Upper lobe of right lung (tissue), 1 donor: ENCODE results near the gene APEX2. TPM values are rescaled to one million over a fixed set of nuclear protein-coding genes. Genes with fewer than 3 reads are reported as not detected.

Source experiments
- ATAC-seq: fragments of 200-7000 bp; cut with Tn5 transposase; one replicate; pipeline ENCODE4 v1.9.1; 2020; ENCODE audit warnings: mild to moderate bottlenecking, moderate library complexity
- DNase-seq: peaks from one replicate; pipeline ENCODE4 v3.0.0-alpha.2; 2020
- H3K27ac ChIP-seq: fragments of 200-600 bp; one replicate; pipeline ENCODE4 v1.8.0; 2022
- H3K27me3 ChIP-seq: fragments of 200-600 bp; one replicate; pipeline ENCODE4 v1.8.0; 2022; ENCODE audit warnings: mild to moderate bottlenecking
- H3K36me3 ChIP-seq: fragments of 200-600 bp; one replicate; pipeline ENCODE4 v1.8.0; 2022
- H3K4me1 ChIP-seq: fragments of 200-600 bp; one replicate; pipeline ENCODE4 v1.8.0; 2022
- H3K4me3 ChIP-seq: fragments of 200-600 bp; one replicate; pipeline ENCODE4 v1.8.0; 2022; ENCODE audit warnings: mild to moderate bottlenecking
- H3K9me3 ChIP-seq: fragments of 200-600 bp; one replicate; pipeline ENCODE4 v1.8.0; 2022
- intact Hi-C: fragments of 100-400 bp; cut with DNase I; formaldehyde crosslinking; loops from one replicate; pipeline ENCODE4 v1.11.0; 2022
- total RNA-seq: library from RNA; stranded (reverse); fragmentation: NEBNext Ultra II Directional; extraction: Animal tissue kit (Norgen Biotek cat#: 25700); gene quantifications from one replicate; pipeline ENCODE4 v1.2.1, GENCODE V29; 2021
- TF ChIP-seq, protein P1 (sequence below): fragments of 200-600 bp; IDR thresholded peaks from one replicate; pipeline ENCODE4 v1.8.0; 2022; ENCODE audit warnings: antibody characterized with exemption
- donor health status: DM: no; HTN: yes; CAD: no; lungs with severe emphysema.

Gene APEX2
- total RNA-seq, 1 donor from 2014 or later, result 10.5 TPM

DNA sequence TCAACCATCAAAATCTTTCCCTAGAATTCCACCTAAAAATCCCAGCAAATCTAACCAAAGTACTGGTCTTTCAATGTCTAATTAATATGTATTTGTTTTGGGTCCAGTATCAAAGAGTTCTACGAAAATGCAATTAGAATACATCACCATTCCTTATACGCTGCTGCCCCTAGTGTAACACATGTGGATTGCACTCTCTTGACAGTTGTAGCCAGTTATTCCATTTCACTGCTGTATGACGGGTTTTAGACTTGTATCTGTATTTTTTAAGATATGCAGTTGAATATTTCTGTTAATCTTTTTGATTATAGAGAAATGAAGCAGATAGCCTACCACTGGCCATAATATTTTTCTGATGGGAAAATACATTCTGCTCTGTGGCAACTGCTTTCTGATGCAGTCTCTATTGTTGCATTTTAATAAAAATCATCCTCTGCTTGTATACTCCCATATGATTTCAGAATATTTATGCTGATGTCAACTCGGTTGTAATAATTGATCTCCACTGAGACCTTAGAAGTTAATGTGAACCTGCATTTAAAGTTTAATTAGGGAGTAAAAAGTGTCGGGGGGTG lies 57.6 kb downstream of the APEX2 start:
- H3K4me3 ChIP-seq, result peak overlapping the region; percentile 10
- H3K4me1 ChIP-seq, result no peaks in the 10 kb centered on the region
- H3K9me3 ChIP-seq, result no peaks in the 10 kb centered on the region
- H3K27ac ChIP-seq, result no peak overlapping the region
- no peaks in the 10 kb centered on the region for H3K36me3 ChIP-seq
- DNase-seq, result no peak
- no peaks in the 10 kb centered on the region for H3K27me3 ChIP-seq
- intact Hi-C loops, result no loop called here
- peak; percentile 77 for ATAC-seq
- TF ChIP-seq, protein P1, sequence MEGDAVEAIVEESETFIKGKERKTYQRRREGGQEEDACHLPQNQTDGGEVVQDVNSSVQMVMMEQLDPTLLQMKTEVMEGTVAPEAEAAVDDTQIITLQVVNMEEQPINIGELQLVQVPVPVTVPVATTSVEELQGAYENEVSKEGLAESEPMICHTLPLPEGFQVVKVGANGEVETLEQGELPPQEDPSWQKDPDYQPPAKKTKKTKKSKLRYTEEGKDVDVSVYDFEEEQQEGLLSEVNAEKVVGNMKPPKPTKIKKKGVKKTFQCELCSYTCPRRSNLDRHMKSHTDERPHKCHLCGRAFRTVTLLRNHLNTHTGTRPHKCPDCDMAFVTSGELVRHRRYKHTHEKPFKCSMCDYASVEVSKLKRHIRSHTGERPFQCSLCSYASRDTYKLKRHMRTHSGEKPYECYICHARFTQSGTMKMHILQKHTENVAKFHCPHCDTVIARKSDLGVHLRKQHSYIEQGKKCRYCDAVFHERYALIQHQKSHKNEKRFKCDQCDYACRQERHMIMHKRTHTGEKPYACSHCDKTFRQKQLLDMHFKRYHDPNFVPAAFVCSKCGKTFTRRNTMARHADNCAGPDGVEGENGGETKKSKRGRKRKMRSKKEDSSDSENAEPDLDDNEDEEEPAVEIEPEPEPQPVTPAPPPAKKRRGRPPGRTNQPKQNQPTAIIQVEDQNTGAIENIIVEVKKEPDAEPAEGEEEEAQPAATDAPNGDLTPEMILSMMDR, result peak; percentile 73

Other genes starting within 250 kb of the APEX2 start
- gene ITIH6, start 202.1 kb upstream of the APEX2 start, total RNA-seq, result not detected
- gene MAGED2, start 192.6 kb upstream of the APEX2 start, total RNA-seq, result 98.4 TPM
- 2.7 TPM for gene TRO, start 79.5 kb upstream of the APEX2 start, total RNA-seq
- gene PFKFB1, start 6.2 kb upstream of the APEX2 start, total RNA-seq, result not detected
- gene ALAS2, start 30.6 kb downstream of the APEX2 start, total RNA-seq, result 0.78 TPM
- gene PAGE2B, start 74.7 kb downstream of the APEX2 start, total RNA-seq, result not detected
- not detected for gene PAGE2, start 88.7 kb downstream of the APEX2 start, total RNA-seq
- gene PAGE5, start 220.0 kb downstream of the APEX2 start, total RNA-seq, result not detected